HG03558 (cell line): ENCODE measurements around the gene TBX18.

Experiments
- ATAC-seq: cut with Tn5 transposase; IDR thresholded peaks from one replicate; pipeline ENCODE4 v1.9.1; 2021; ENCODE audit warnings: moderate number of reproducible peaks; ENCODE audit not compliant: unreplicated experiment; ENCODE audit errors: extremely low read depth

The TBX18 gene

GRCh38 chr6:84685983-84686584 is 78.3 kb downstream of the TBX18 start:
- no peak for ATAC-seq

GRCh38 chr6:84681693-84682326 is 82.6 kb downstream of the TBX18 start:
- ATAC-seq: no peak

GRCh38 chr6:84675651-84676050 is 88.7 kb downstream of the TBX18 start:
- ATAC-seq: no peak

- ATAC-seq: no peak
These were observed 90.0 kb downstream of the TBX18 start for GRCh38 chr6:84674395-84674794.

- ATAC-seq: no peak
These were observed 93.2 kb downstream of the TBX18 start for GRCh38 chr6:84671183-84671582.

GRCh38 chr6:84669945-84670344 is 94.5 kb downstream of the TBX18 start:
- ATAC-seq: no peak

GRCh38 chr6:84667252-84668213 is 96.9 kb downstream of the TBX18 start:
- ATAC-seq: no peak

GRCh38 chr6:84665401-84665800 is 99.0 kb downstream of the TBX18 start:
- ATAC-seq: no peak

- ATAC-seq: no peak
These were observed 100.5 kb downstream of the TBX18 start for GRCh38 chr6:84663866-84664265.

- no peak for ATAC-seq
These were observed 106.9 kb downstream of the TBX18 start for GRCh38 chr6:84657486-84657885.

GRCh38 chr6:84657025-84657424 is 107.4 kb downstream of the TBX18 start:
- ATAC-seq: no peak

- no peak for ATAC-seq
These were observed 111.3 kb downstream of the TBX18 start for GRCh38 chr6:84653027-84653551.

- no peak for ATAC-seq
These were observed 111.9 kb downstream of the TBX18 start for GRCh38 chr6:84652356-84653026.

GRCh38 chr6:84651583-84651982 is 112.8 kb downstream of the TBX18 start:
- ATAC-seq: no peak

GRCh38 chr6:84648444-84648843 is 116.0 kb downstream of the TBX18 start:
- ATAC-seq: no peak

GRCh38 chr6:84645563-84646266 is 118.7 kb downstream of the TBX18 start:
- ATAC-seq: no peak

- no peak for ATAC-seq
These were observed 119.4 kb downstream of the TBX18 start for GRCh38 chr6:84645000-84645399.

- ATAC-seq: no peak
These were observed 120.6 kb downstream of the TBX18 start for GRCh38 chr6:84643778-84644177.

- ATAC-seq: no peak
These were observed 123.3 kb downstream of the TBX18 start for GRCh38 chr6:84641076-84641475.

- no peak for ATAC-seq
These were observed 125.0 kb downstream of the TBX18 start for GRCh38 chr6:84639396-84639795.
